GM18868 (cell line): ENCODE results near the gene SAMD4A.

Experiments
- ATAC-seq: cut with Tn5 transposase; IDR thresholded peaks from one replicate; pipeline ENCODE4 v1.9.1; 2021; ENCODE audit warnings: mild to moderate bottlenecking, moderate library complexity; ENCODE audit not compliant: unreplicated experiment

SAMD4A gene

GRCh38 chr14:54675236-54676128 lies 108.6 kb downstream of the SAMD4A start:
- ATAC-seq, result no peak

DNA sequence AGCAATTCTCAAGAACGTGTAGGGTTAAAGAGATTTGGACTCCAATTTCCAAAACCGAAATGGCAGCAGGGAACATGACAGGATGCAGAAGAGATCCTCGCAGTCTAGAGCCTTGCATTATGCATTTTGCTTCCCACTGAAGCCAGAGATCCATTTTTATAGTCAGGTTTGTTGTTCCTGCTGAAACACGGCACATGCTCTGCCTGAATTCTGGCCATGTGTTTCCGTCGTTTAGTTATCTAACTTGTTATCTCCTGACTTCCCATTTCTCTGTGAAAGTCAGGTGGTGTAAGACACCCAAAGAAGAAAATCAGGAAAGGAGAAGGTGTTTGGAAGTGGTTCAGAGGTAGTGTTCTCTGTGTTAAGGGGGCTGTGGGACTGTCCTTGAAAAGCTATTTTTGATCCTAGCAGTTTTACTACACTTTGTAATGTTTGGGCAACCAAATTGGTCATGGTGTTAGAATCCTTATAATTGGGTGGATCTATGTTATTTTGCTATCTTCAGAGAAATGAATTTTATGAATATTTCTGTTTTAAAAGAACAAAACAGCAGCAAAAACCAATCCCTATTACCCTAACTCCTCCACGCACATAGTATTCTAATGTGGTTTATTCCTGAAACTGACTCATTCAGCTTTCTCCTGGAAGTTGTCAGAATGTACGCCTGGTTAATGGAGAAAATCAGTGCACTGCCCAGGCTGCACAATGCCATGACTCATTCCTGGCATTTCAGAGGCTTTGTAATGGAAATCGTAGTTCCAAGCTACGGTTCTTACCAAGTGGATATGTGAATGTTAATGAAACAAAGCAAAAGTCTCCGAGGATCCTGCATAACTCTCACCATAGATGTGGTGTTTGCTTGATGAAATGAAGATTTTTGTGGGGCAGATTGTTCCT lies 110.1 kb downstream of the SAMD4A start:
- ATAC-seq, result no peak

GRCh38 chr14:54680651-54681050 lies 113.7 kb downstream of the SAMD4A start:
- ATAC-seq, result no peak

- no peak for ATAC-seq
Observed at GRCh38 chr14:54681811-54682261, 114.9 kb downstream of the SAMD4A start.

GRCh38 chr14:54682578-54682977 lies 115.7 kb downstream of the SAMD4A start:
- no peak for ATAC-seq

GRCh38 chr14:54683882-54684794 lies 117.2 kb downstream of the SAMD4A start:
- no peak for ATAC-seq

DNA sequence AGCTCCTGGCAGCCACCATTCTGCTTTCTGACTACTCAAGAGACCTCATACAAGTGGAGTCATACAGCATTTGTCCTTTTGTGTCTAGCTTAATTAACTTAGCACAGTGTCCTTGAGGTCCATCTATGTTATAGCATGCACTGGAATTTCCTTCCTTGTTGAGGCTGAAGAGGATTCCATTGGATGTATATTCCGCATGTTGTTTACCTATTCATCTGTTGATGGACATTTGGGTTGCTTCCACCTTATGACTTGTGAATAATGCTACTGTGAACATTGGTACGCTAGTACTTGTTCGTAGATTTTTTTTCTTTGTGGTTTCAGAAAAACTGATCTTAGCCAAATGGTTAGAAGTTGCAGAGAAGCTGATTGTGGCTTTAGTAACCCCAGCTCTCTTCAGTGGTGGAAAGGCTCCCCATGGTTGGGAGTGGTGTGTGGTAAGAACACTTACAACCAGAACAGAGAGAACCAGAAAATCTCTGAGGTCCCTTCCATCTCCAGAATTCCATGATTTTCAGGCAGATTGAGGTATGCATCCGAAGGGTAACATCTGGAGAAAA lies 118.4 kb downstream of the SAMD4A start:
- ATAC-seq, result no peak

- no peak for ATAC-seq
Observed at GRCh38 chr14:54686219-54686870, 119.4 kb downstream of the SAMD4A start.

DNA sequence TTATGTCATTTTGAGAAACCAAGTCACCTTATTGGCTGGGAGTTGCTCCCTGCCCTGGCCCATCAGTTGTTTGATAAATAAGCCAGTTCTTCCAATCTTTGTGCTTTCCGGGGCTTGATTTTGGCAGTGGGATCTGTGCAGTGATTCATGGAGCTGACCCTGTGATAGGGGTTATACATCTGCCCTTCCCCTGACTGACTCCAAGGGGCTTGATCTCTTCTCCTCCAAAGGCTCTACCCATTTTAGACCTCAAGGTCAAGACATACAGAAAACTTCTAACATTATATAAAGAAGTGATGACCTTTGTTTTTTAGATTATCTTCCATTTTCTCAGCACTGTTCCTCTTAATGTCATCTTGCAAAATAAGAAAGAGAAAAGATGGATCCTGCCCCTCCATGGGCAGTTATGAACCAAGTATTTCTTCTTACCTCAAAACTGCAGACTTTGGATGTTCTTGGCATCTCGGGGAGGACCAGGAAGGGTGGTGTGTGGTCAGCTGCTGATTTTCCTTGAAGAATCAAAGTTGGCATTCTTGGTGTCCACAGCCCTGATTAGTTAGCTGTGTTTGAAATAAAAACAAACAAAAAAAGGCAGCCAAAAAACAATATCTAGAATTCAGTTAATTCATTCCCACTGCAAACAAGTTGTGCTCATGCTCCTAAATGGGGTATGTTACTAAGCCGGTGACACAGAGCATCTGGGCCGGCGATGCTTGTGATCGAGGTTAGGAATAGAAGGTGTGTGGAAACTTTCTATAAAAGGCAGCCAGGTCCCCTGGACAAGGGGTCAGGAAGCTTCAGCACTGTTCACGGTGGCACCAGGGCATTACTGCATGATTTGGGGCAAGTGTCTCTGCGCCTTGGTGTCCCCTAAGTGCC lies 120.2 kb downstream of the SAMD4A start:
- ATAC-seq, result no peak

- no peak for ATAC-seq
Observed at GRCh38 chr14:54687750-54688119, 120.8 kb downstream of the SAMD4A start.

GRCh38 chr14:54688229-54688628 lies 121.3 kb downstream of the SAMD4A start:
- no peak for ATAC-seq

GRCh38 chr14:54689928-54690327 lies 123.0 kb downstream of the SAMD4A start:
- no peak for ATAC-seq

GRCh38 chr14:54690887-54691286 lies 124.0 kb downstream of the SAMD4A start:
- ATAC-seq, result no peak

DNA sequence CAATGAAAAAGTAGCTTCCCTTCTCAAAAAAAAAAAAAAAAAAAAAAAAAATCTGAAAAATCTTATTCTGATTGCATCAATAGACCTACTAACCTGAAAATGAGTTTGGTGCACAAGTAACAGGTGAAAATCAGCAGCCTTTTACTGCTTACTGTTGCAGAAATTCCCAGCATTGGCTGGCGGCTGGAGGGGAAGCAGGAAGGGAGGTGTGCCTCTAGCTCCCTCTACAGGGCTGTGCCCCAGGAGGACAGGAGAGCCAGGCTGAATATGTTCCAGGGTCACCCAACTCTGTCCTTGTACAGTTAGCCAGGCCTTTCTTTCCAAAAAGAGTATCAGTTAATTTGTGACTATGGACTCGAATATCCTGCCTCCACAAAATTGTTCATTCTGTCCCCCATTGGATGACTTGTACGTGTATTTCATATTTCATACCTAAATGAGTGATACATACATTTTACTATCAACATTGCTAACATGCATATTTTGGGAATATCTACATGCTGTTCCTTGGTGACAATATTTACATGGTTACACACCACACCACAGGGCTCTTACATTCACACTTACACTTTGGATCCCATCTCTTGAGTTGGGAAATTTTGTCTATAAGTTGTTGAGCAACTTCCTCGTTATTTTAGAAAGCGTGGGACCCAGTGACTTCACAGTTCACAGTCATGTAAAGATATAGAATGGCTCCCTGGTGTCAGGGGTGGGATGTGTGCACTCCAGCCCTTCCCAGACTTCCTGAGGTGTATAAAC lies 124.8 kb downstream of the SAMD4A start:
- no peak for ATAC-seq

- ATAC-seq, result no peak
Observed at GRCh38 chr14:54692284-54692772, 125.4 kb downstream of the SAMD4A start.

GRCh38 chr14:54693761-54694160 lies 126.8 kb downstream of the SAMD4A start:
- no peak for ATAC-seq

GRCh38 chr14:54695196-54695595 lies 128.3 kb downstream of the SAMD4A start:
- ATAC-seq, result no peak

DNA sequence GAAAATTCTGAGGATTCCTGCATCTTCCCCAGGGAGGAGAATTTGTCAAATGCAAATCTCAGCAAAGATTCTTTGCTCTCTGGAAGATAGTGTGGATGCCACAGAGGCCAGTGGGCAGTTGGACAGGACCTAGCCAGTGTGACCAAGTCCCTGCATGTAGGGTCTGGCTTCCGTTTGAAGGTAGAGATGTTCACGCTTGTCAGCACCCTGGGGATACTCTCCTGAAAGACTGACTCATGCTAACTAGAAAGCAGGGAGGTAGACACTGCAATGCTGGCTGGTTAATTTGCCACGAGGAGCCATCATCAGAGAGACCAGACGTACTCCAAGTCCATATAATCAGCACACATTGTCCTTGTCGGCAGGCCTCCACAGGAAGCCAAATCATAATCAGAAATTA lies 130.1 kb downstream of the SAMD4A start:
- ATAC-seq, result no peak
